HEK293 (cell line): ENCODE results near the gene ZNF668.

Experiments used
- CTCF ChIA-PET: fragments of 350-600 bp; formaldehyde crosslinking; extraction: SDS; loops from one replicate; lab custom pipeline; 2021; ENCODE audit warnings: antibody characterized with exemption; lab: Yijun Ruan, JAX
- POLR2A ChIA-PET: fragments of 300-600 bp; formaldehyde crosslinking; extraction: SDS; loops from one replicate; lab custom pipeline; 2020; ENCODE audit warnings: antibody characterized with exemption, inconsistent platforms; lab: Yijun Ruan, JAX
- H3K27ac ChIP-seq: fragments of 200-500 bp; sonication (Bioruptor generic); 2 replicates; pipeline ENCODE4 v1.5.1; 2014; ENCODE audit warnings: low read depth, low read length, control low read depth, inconsistent platforms; ENCODE audit errors: extremely low read depth
- H3K36me3 ChIP-seq, 2 experiments: fragments of 200-500 bp in 1 of 2; sonication (Bioruptor generic) in 1 of 2; 1 replicate in 1 of 2; 2 replicates in 1 of 2; pipeline ENCODE4 v1.5.1; 2014 to 2017; ENCODE audit warnings: inconsistent platforms in 2 of 2, low read length in 2 of 2; ENCODE audit not compliant: control insufficient read depth in 2 of 2, insufficient read depth in 1 of 2
- H3K4me1 ChIP-seq: fragments of 200-500 bp; sonication (Bioruptor generic); 2 replicates; pipeline ENCODE4 v1.5.1; 2014; ENCODE audit warnings: mild to moderate bottlenecking, low read length, inconsistent platforms; ENCODE audit not compliant: control insufficient read depth, insufficient read depth
- H3K4me3 ChIP-seq: 2 replicates; pipeline ENCODE4 v1.5.1; 2011; ENCODE audit warnings: low read depth, mild to moderate bottlenecking, control low read depth, low read length, moderate library complexity
- H3K9me3 ChIP-seq: fragments of 200-500 bp; sonication (Bioruptor generic); 2 replicates; pipeline ENCODE4 v1.5.1; 2014; ENCODE audit warnings: low read depth, low read length, inconsistent platforms; ENCODE audit not compliant: control insufficient read depth, insufficient read depth
- BCL11A ChIP-seq: fragments of 450-650 bp; formaldehyde crosslinking; IDR thresholded peaks from 2 replicates; pipeline ENCODE4 v1.5.1; 2016; ENCODE audit warnings: low read depth, missing biosample characterization, missing genetic modification characterization
- KLF16 ChIP-seq: fragments of 450-650 bp; formaldehyde crosslinking; IDR thresholded peaks from 2 replicates; pipeline ENCODE4 v1.5.1; 2017; ENCODE audit warnings: missing biosample characterization, missing genetic modification characterization
- OSR2 ChIP-seq: fragments of 450-650 bp; formaldehyde crosslinking; IDR thresholded peaks from 2 replicates; pipeline ENCODE4 v1.5.1; 2016; ENCODE audit warnings: missing biosample characterization, missing genetic modification characterization
- SP2 ChIP-seq: fragments of 450-650 bp; formaldehyde crosslinking; IDR thresholded peaks from 2 replicates; pipeline ENCODE4 v1.5.1; 2016; ENCODE audit warnings: missing biosample characterization, missing genetic modification characterization
- ZFP37 ChIP-seq: fragments of 450-650 bp; formaldehyde crosslinking; IDR thresholded peaks from 2 replicates; pipeline ENCODE4 v1.5.1; 2016; ENCODE audit warnings: missing biosample characterization, missing genetic modification characterization
- ZNF121 ChIP-seq: fragments of 450-650 bp; formaldehyde crosslinking; IDR thresholded peaks from 2 replicates; pipeline ENCODE4 v1.5.1; 2016; ENCODE audit warnings: missing biosample characterization, missing genetic modification characterization
- ZNF175 ChIP-seq: fragments of 450-650 bp; formaldehyde crosslinking; IDR thresholded peaks from 2 replicates; pipeline ENCODE4 v1.5.1; 2016; ENCODE audit warnings: missing biosample characterization, missing genetic modification characterization
- ZNF2 ChIP-seq: fragments of 450-650 bp; formaldehyde crosslinking; IDR thresholded peaks from 2 replicates; pipeline ENCODE4 v1.5.1; 2016; ENCODE audit warnings: missing biosample characterization, missing genetic modification characterization
- ZNF549 ChIP-seq: fragments of 450-650 bp; IDR thresholded peaks from 2 replicates; pipeline ENCODE4 v1.5.1; 2018; ENCODE audit warnings: missing biosample characterization, missing genetic modification characterization, mild to moderate bottlenecking, inconsistent platforms, moderate library complexity
- ZNF600 ChIP-seq: fragments of 450-650 bp; formaldehyde crosslinking; IDR thresholded peaks from 2 replicates; pipeline ENCODE4 v1.5.1; 2016; ENCODE audit warnings: missing biosample characterization, missing genetic modification characterization
- ZNF664 ChIP-seq: fragments of 450-650 bp; formaldehyde crosslinking; IDR thresholded peaks from 2 replicates; pipeline ENCODE4 v1.5.1; 2016; ENCODE audit warnings: missing biosample characterization, missing genetic modification characterization
- ZSCAN4 ChIP-seq: fragments of 450-650 bp; formaldehyde crosslinking; IDR thresholded peaks from 2 replicates; pipeline ENCODE4 v1.5.1; 2017; ENCODE audit warnings: missing biosample characterization, missing genetic modification characterization
- TF ChIP-seq, protein P1 (sequence below): fragments of 450-650 bp; formaldehyde crosslinking; IDR thresholded peaks from 2 replicates; pipeline ENCODE4 v1.5.1; 2016; ENCODE audit warnings: missing biosample characterization, missing genetic modification characterization
- TF ChIP-seq, protein P2 (sequence below): fragments of 450-650 bp; formaldehyde crosslinking; IDR thresholded peaks from 2 replicates; pipeline ENCODE4 v1.5.1; 2016; ENCODE audit warnings: missing biosample characterization, missing genetic modification characterization
- TF ChIP-seq, protein P3 (sequence below): fragments of 450-650 bp; formaldehyde crosslinking; IDR thresholded peaks from 2 replicates; pipeline ENCODE4 v1.5.1; 2016; ENCODE audit warnings: missing biosample characterization, missing genetic modification characterization

Gene ZNF668

DNA sequence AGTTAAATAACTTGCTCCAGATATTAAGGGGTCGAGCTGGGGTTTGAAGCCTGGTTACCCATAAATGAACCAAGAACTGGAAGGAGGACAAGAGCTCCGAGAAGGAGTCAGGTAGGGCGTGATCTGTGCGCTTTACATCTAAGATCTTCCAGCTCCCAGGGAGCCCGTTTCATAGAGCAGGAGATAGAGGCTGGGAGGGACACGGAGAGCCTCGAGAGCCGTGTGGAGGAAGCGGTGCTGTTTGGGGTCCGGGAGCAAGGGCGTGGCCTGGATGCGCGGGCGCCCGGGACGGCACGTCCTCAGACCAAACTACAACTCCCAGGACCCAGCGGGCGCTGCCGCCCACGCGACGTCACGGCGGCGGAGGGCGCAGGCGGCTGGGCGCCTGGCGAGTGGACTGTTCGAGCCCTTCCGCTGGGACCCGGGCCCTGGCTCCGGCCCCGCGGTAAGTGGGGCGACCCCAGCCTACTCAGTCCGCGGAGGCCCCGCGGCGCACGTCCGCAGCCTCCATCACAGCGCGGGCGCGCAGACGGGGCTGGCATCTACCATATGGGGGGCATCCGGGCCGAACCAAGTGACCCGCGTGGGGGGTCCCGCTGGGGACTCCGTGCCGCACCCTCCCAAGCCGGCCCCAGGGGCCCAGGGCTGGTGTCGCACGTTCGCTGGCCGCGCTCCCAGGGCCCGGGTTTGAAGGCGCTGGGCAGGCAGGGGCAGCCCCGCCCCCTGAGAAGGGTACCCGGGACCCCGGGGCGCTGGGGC lies 34.2 kb upstream of the ZNF668 start, which contains the start of gene BCKDK (continued):
- TF ChIP-seq, protein P1, sequence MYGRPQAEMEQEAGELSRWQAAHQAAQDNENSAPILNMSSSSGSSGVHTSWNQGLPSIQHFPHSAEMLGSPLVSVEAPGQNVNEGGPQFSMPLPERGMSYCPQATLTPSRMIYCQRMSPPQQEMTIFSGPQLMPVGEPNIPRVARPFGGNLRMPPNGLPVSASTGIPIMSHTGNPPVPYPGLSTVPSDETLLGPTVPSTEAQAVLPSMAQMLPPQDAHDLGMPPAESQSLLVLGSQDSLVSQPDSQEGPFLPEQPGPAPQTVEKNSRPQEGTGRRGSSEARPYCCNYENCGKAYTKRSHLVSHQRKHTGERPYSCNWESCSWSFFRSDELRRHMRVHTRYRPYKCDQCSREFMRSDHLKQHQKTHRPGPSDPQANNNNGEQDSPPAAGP (tag by site-specific recombination) = peak; percentile 34; the same call in 1 of the 2 replicates
- TF ChIP-seq ZNF664 (tag by site-specific recombination) (no peak), BCL11A (tag by site-specific recombination) (no peak), ZNF2 (tag by site-specific recombination) (no peak), ZFP37 (tag by site-specific recombination) (no peak), ZNF549 (tag by site-specific recombination) (no peak), SP2 (tag by site-specific recombination) (peak; percentile 57), KLF16 (no peak)
- TF ChIP-seq, protein P2, sequence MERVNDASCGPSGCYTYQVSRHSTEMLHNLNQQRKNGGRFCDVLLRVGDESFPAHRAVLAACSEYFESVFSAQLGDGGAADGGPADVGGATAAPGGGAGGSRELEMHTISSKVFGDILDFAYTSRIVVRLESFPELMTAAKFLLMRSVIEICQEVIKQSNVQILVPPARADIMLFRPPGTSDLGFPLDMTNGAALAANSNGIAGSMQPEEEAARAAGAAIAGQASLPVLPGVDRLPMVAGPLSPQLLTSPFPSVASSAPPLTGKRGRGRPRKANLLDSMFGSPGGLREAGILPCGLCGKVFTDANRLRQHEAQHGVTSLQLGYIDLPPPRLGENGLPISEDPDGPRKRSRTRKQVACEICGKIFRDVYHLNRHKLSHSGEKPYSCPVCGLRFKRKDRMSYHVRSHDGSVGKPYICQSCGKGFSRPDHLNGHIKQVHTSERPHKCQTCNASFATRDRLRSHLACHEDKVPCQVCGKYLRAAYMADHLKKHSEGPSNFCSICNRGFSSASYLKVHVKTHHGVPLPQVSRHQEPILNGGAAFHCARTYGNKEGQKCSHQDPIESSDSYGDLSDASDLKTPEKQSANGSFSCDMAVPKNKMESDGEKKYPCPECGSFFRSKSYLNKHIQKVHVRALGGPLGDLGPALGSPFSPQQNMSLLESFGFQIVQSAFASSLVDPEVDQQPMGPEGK (tag by site-specific recombination) = peak; percentile 53
- TF ChIP-seq, protein P3, sequence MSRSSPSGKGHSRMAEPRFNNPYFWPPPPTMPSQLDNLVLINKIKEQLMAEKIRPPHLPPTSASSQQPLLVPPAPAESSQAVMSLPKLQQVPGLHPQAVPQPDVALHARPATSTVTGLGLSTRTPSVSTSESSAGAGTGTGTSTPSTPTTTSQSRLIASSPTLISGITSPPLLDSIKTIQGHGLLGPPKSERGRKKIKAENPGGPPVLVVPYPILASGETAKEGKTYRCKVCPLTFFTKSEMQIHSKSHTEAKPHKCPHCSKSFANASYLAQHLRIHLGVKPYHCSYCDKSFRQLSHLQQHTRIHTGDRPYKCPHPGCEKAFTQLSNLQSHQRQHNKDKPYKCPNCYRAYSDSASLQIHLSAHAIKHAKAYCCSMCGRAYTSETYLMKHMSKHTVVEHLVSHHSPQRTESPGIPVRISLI (tag by site-specific recombination) = no peak
- TF ChIP-seq, all 188 proteins: peak for 38

DNA sequence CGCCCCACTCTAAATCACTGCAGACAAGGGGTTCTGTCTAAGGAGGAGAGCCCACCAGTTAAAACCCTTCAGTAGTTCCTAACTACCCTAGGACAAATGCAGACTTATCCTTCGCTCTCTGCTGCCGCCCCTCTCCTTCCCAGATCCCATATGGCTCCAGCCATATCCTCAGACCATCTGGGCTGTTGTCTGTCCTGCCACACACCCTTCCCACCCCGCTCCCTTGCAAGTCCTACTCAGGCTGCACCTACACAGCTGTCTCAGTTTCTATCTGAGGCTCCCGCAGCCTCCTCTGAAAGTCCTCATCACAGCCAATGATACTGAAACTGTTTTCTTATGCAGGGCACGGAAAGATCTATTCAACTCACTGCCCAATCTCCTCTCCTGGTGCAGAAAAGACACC lies 33.4 kb upstream of the ZNF668 start:
- POLR2A ChIA-PET = interaction anchor here (0.6 to 2.0 kb wide), 6 partner anchors 10 to 89 kb away, joined by 3 to 6 read pairs (median 4); partner anchors contain the start of genes KAT8, ZNF646 and ZNF668

GRCh38 chr16:31106509-31107464 lies 32.7 kb upstream of the ZNF668 start:
- no peak overlapping the region for H3K4me3 ChIP-seq
- ChIA-PET POLR2A (interaction anchor here (0.7 to 2.0 kb wide), 4 partner anchors 35 to 90 kb away, joined by 3 to 6 read pairs (median 4); no protein-coding TSS in a partner anchor), CTCF (interaction anchor here (0.7 to 1.4 kb wide), 2 partner anchors 34 to 106 kb away, joined by 3 to 7 read pairs; no protein-coding TSS in a partner anchor)
- TF ChIP-seq OSR2 (no peak), ZNF121 (tag by site-specific recombination) (peak; percentile 79), ZSCAN4 (tag by site-specific recombination) (peak; percentile 66)
- no peak overlapping the region for H3K27ac ChIP-seq
- H3K9me3 ChIP-seq = no peaks in the 10 kb centered on the region
- no peaks in the 10 kb centered on the region; the same call in none of the 2 replicates for H3K4me1 ChIP-seq
- peaks cover 0 to 26% of the 10 kb centered on the region in 2 experiments; a peak in 1 of 3 replicates for H3K36me3 ChIP-seq

More for the DNA sequence above, 33.4 kb upstream of the ZNF668 start:
- TF ChIP-seq ZNF175 (tag by site-specific recombination) = no peak
- peak; percentile 51 for TF ChIP-seq ZNF600 (tag by site-specific recombination)
- H3K9me3 ChIP-seq = no peaks in the 10 kb centered on the region
- H3K27ac ChIP-seq = no peak overlapping the region; the same call in 1 of the 2 replicates
- no peak overlapping the region for H3K4me3 ChIP-seq
- peaks cover 0 to 33% of the 10 kb centered on the region in 2 experiments; a peak in 1 of 3 replicates for H3K36me3 ChIP-seq
- H3K4me1 ChIP-seq = no peaks in the 10 kb centered on the region; the same call in none of the 2 replicates
- CTCF ChIA-PET = interaction anchor here (1.4 kb wide), 1 partner anchor 33 kb away, joined by 3 read pairs; no protein-coding TSS in a partner anchor
